GM23248 (cell line): ENCODE data around the gene SUSD4. TPM values are rescaled to one million over a fixed set of nuclear protein-coding genes. Genes with fewer than 3 reads are reported as not detected.

Experiments
- DNase-seq: peaks from one replicate; pipeline ENCODE4 v3.0.0-alpha.2; 2015
- H2AFZ ChIP-seq: fragments of 200-600 bp; sonication (generic); 2 replicates; pipeline ENCODE4 v1.6.1; 2016; ENCODE audit warnings: antibody characterized with exemption
- H3F3A ChIP-seq: fragments of 200-600 bp; sonication (generic); 2 replicates; pipeline ENCODE4 v1.6.1; 2016; ENCODE audit warnings: mild to moderate bottlenecking, antibody characterized with exemption, mixed run types; ENCODE audit not compliant: insufficient read depth
- H3K27ac ChIP-seq: fragments of 200-600 bp; sonication (generic); 2 replicates; pipeline ENCODE4 v1.5.1; 2016; ENCODE audit warnings: mild to moderate bottlenecking
- H3K27me3 ChIP-seq: fragments of 200-600 bp; sonication (generic); replicated peaks from 2 replicates; pipeline ENCODE4 v1.6.1; 2016; ENCODE audit warnings: mild to moderate bottlenecking; ENCODE audit not compliant: insufficient read depth
- H3K36me3 ChIP-seq: fragments of 200-600 bp; sonication (generic); 2 replicates; pipeline ENCODE4 v1.6.1; 2016; ENCODE audit warnings: low read depth, mild to moderate bottlenecking
- H3K4me1 ChIP-seq: fragments of 200-600 bp; sonication (generic); 2 replicates; pipeline ENCODE4 v1.6.1; 2016; ENCODE audit warnings: mild to moderate bottlenecking; ENCODE audit not compliant: insufficient read depth
- H3K4me2 ChIP-seq: fragments of 200-600 bp; sonication (generic); one replicate; pipeline ENCODE4 v1.6.1; 2016; ENCODE audit warnings: mild to moderate bottlenecking; ENCODE audit not compliant: unreplicated experiment
- H3K4me3 ChIP-seq: fragments of 200-600 bp; sonication (generic); 2 replicates; pipeline ENCODE4 v1.5.1; 2016; ENCODE audit warnings: mild to moderate bottlenecking
- H3K79me2 ChIP-seq: fragments of 200-600 bp; sonication (generic); 2 replicates; pipeline ENCODE4 v1.6.1; 2016; ENCODE audit warnings: mild to moderate bottlenecking; ENCODE audit not compliant: insufficient read depth
- H3K9ac ChIP-seq: fragments of 200-600 bp; sonication (generic); 2 replicates; pipeline ENCODE4 v1.6.1; 2016; ENCODE audit warnings: mild to moderate bottlenecking
- H3K9me2 ChIP-seq: fragments of 200-600 bp; sonication (generic); 2 replicates; pipeline ENCODE4 v1.6.1; 2016; ENCODE audit warnings: mixed run types, mild to moderate bottlenecking, moderate library complexity; ENCODE audit not compliant: insufficient read depth
- H3K9me3 ChIP-seq: fragments of 200-600 bp; sonication (generic); one replicate; pipeline ENCODE4 v1.6.1; 2017; ENCODE audit warnings: low read depth
- H4K20me1 ChIP-seq: fragments of 200-600 bp; sonication (generic); 2 replicates; pipeline ENCODE4 v1.6.0; 2016; ENCODE audit not compliant: insufficient read depth
- EZH2 ChIP-seq: fragments of 200-600 bp; sonication (generic); IDR thresholded peaks from 2 replicates; pipeline ENCODE4 v1.6.1; 2018; ENCODE audit warnings: antibody characterized with exemption, mild to moderate bottlenecking; ENCODE audit not compliant: insufficient read depth, poor library complexity, severe bottlenecking
- EZH2phosphoT487 ChIP-seq: fragments of 200-600 bp; sonication (generic); IDR thresholded peaks from 2 replicates; pipeline ENCODE4 v1.6.1; 2018; ENCODE audit warnings: antibody characterized with exemption, moderate library complexity, mild to moderate bottlenecking, low read depth; ENCODE audit not compliant: insufficient read depth
- WGBS, 2 experiments: methylation state at CpG; one replicate each; pipeline ENCODE4 v1.1.6; 2015 to 2017; ENCODE audit warnings: low lambda C conversion rate in 2 of 2, low coverage in 1 of 2; ENCODE audit errors: missing lambda C conversion rate in 2 of 2; 5-methylcytosine and 5-hydroxymethylcytosine counted together
- in situ Hi-C: fragments of 300-500 bp; cut with MboI; formaldehyde crosslinking; loops from 2 replicates; pipeline ENCODE4 v1.15.0; 2020
- polyA plus RNA-seq: library from polyadenylated mRNA; unstranded; fragments of >200 nt; fragmentation: Nextera tagmentation; extraction: Ambion mirVana; gene quantifications from 2 replicates; pipeline ENCODE4 v1.2.1, GENCODE V29; 2016
- total RNA-seq: library from RNA; depleted of rRNA; stranded (reverse); fragments of >200 nt; shearing (Covaris generic); gene quantifications from 2 replicates; pipeline ENCODE4 v1.2.3, GENCODE V29; 2014

The SUSD4 gene
- total and polyA plus RNA-seq, 2 experiments from 2014 or later = 1.1 to 3.9 TPM

- no peaks in the 10 kb centered on the region for H3K79me2 ChIP-seq
- no peaks in the 10 kb centered on the region for H3K9me2 ChIP-seq
- no peaks in the 10 kb centered on the region for H3K9me3 ChIP-seq
- H3K27ac ChIP-seq = no peak overlapping the region
- in situ Hi-C loops = no loop called here
- 33 to 36% methylated on average over 1 of the region's 1 CpG for WGBS, 2 experiments
- no peak overlapping the region for H3K4me3 ChIP-seq
- no peaks in the 10 kb centered on the region for H4K20me1 ChIP-seq
- H3K27me3 ChIP-seq = 0 out of 2 replicates have a peak, but pooled peaks cover 14% of the 10 kb centered on the region
- H3F3A ChIP-seq = no peaks in the 10 kb centered on the region
- H2AFZ ChIP-seq = no peak overlapping the region
- TF ChIP-seq EZH2phosphoT487 = no peak
- H3K9ac ChIP-seq = no peak overlapping the region
- no peak overlapping the region for H3K4me2 ChIP-seq
- H3K4me1 ChIP-seq = no peaks in the 10 kb centered on the region
- H3K36me3 ChIP-seq = no peaks in the 10 kb centered on the region
- no peak for DNase-seq
Observed at GRCh38 chr1:223299553-223299952, 64.4 kb downstream of the SUSD4 start.

DNA sequence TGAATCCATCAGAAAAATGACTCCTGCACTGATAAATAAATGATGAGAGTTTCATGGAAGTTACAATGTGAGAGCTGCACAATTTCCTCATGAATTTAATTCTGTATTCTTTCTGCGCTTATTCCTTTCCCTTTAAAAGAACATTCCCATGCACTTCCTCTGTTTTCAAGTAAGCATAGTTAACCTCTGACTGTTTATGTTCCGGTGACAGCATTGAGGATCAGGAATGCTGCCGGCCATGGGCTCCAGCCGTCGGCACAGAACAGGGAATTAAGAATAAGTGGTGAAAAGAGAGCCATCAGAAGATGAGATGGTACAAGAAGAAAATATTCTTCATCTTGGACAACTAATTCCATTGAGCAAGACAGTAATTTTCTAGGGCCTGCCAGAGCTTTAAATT, 65.3 kb downstream of the SUSD4 start:
- H2AFZ ChIP-seq = no peak overlapping the region
- H3K36me3 ChIP-seq = no peaks in the 10 kb centered on the region
- no peaks in the 10 kb centered on the region for H3K9me3 ChIP-seq
- H3K9ac ChIP-seq = no peak overlapping the region
- in situ Hi-C loops = no loop called here
- H4K20me1 ChIP-seq = no peaks in the 10 kb centered on the region
- peaks cover 20% of the 10 kb centered on the region; the same call in 1 of the 2 replicates for H3K27me3 ChIP-seq
- 75 to 83% methylated on average over 5 of the region's 5 CpGs for WGBS, 2 experiments
- H3K4me1 ChIP-seq = no peaks in the 10 kb centered on the region
- TF ChIP-seq EZH2 = no peak
- no peak for TF ChIP-seq EZH2phosphoT487
- H3K79me2 ChIP-seq = no peaks in the 10 kb centered on the region
- no peaks in the 10 kb centered on the region for H3K9me2 ChIP-seq
- H3F3A ChIP-seq = no peaks in the 10 kb centered on the region
- no peak for DNase-seq
- no peak overlapping the region for H3K4me3 ChIP-seq
- H3K27ac ChIP-seq = no peak overlapping the region
- H3K4me2 ChIP-seq = no peak overlapping the region

DNA sequence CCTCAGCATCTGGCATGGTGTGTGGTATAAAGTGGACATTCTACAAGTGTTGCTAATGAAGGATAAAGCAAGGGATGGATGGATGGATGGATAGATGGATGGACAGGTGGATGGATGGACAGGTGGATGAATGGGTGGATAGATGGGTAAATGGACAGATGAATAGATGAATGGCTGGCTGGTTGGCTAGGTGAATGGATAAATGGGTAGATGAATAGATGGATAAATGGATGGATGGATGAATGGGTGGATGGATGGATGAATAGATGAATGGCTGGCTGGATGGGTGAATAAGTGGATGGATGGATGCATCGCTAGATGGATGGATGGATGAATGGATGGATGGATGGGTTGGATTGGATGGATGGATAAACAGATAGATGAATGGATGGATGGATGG, 66.2 kb downstream of the SUSD4 start:
- Histone ChIP-seq H3K4me2 (no peak overlapping the region), H4K20me1 (no peaks in the 10 kb centered on the region), H3K4me1 (no peaks in the 10 kb centered on the region), H2AFZ (no peak overlapping the region), H3K9me3 (no peaks in the 10 kb centered on the region), H3K4me3 (no peak overlapping the region), H3K27me3 (peaks cover 26% of the 10 kb centered on the region; the same call in 1 of the 2 replicates), H3K36me3 (no peaks in the 10 kb centered on the region), H3K9ac (no peak overlapping the region), H3F3A (no peaks in the 10 kb centered on the region), H3K27ac (no peak overlapping the region), H3K9me2 (no peaks in the 10 kb centered on the region), H3K79me2 (no peaks in the 10 kb centered on the region)
- no peak for DNase-seq
- no peak for TF ChIP-seq EZH2phosphoT487
- no peak for TF ChIP-seq EZH2
- in situ Hi-C loops = no loop called here
- WGBS, 2 experiments = 78 to 83% methylated on average over 1 of the region's 1 CpG

DNA sequence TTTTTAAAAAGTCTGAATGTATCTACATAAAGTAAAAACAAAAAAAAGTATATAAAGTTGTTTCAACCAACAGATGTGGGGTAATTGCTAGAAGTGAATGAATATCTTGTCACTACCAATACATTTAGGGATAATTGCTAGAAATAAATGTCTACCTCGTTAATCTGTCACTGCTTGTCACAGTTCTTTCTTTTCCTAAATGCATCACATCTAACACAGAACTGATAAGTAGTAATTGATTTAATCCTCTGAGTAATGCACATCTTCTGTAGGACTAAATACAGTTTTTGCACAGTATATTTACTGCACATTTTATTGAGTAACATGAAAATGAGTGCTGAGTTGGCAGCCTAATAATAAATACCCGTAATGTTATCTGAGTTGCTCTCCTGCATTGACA, 72.2 kb downstream of the SUSD4 start:
- DNase-seq = no peak
- Histone ChIP-seq H2AFZ (no peak overlapping the region), H4K20me1 (no peaks in the 10 kb centered on the region), H3K27me3 (peaks cover 31% of the 10 kb centered on the region; the same call in 1 of the 2 replicates), H3K27ac (no peak overlapping the region), H3F3A (no peaks in the 10 kb centered on the region), H3K9me3 (no peaks in the 10 kb centered on the region), H3K4me3 (no peak overlapping the region), H3K36me3 (no peaks in the 10 kb centered on the region), H3K79me2 (no peaks in the 10 kb centered on the region), H3K9me2 (no peaks in the 10 kb centered on the region), H3K4me2 (no peak overlapping the region), H3K4me1 (no peaks in the 10 kb centered on the region), H3K9ac (no peak overlapping the region)
- TF ChIP-seq EZH2 = no peak
- TF ChIP-seq EZH2phosphoT487 = no peak
- 39 to 47% methylated on average over 2 of the region's 2 CpGs for WGBS, 2 experiments
- in situ Hi-C loops = no loop called here

GRCh38 chr1:223290397-223290796, 73.6 kb downstream of the SUSD4 start:
- peaks cover 34% of the 10 kb centered on the region; the same call in 1 of the 2 replicates for H3K27me3 ChIP-seq
- no peak overlapping the region for H3K4me2 ChIP-seq
- no peaks in the 10 kb centered on the region for H3K9me2 ChIP-seq
- DNase-seq = no peak
- WGBS, 2 experiments = 17 to 22% methylated on average over 3 of the region's 3 CpGs
- no peaks in the 10 kb centered on the region for H4K20me1 ChIP-seq
- no peak for TF ChIP-seq EZH2phosphoT487
- TF ChIP-seq EZH2 = no peak
- in situ Hi-C loops = no loop called here
- H3K4me1 ChIP-seq = no peaks in the 10 kb centered on the region
- H3K79me2 ChIP-seq = no peaks in the 10 kb centered on the region
- no peak overlapping the region for H3K4me3 ChIP-seq
- H3K27ac ChIP-seq = no peak overlapping the region
- no peak overlapping the region for H2AFZ ChIP-seq
- no peaks in the 10 kb centered on the region for H3K9me3 ChIP-seq
- H3K9ac ChIP-seq = no peak overlapping the region
- H3K36me3 ChIP-seq = no peaks in the 10 kb centered on the region
- H3F3A ChIP-seq = no peaks in the 10 kb centered on the region
